IMR-90 (cell line): ENCODE measurements around the gene LAMA5. TPM values are rescaled to one million over a fixed set of nuclear protein-coding genes. Genes with fewer than 3 reads are reported as not detected.

Experiments used
- ATAC-seq: fragments of 200-7000 bp; cut with Tn5 transposase; 2 replicates; pipeline ENCODE4 v1.9.1; 2020; ENCODE audit warnings: low read depth, mild to moderate bottlenecking, moderate library complexity
- BruUV-seq: library from RNA; stranded (reverse); fragments of 400-500 nt; replicated peaks from 2 replicates; lab custom pipeline; 2021; lab: Mats Ljungman, UMichigan
- CTCF ChIA-PET: fragments of 300-600 bp; formaldehyde crosslinking; extraction: SDS; loops from one replicate; lab custom pipeline; 2021; ENCODE audit warnings: antibody characterized with exemption; lab: Yijun Ruan, JAX
- POLR2A ChIA-PET: fragments of 300-600 bp; sonication (Branson Sonifier 250); formaldehyde crosslinking; loops from one replicate; lab custom pipeline; 2022; ENCODE audit warnings: antibody characterized with exemption; ENCODE audit not compliant: unreplicated experiment; lab: Charles Lee
- DNase-seq: peaks from one replicate; pipeline ENCODE4 v3.0.0; 2013
- H2AFZ ChIP-seq: replicated peaks from 2 replicates; pipeline ENCODE3; 2013; ENCODE audit warnings: low read length, mild to moderate bottlenecking; ENCODE audit not compliant: poor library complexity
- H2AK5ac ChIP-seq: 2 replicates; pipeline ENCODE4 v1.6.1; 2013; ENCODE audit warnings: low read depth, low read length, inconsistent platforms
- H2AK9ac ChIP-seq: replicated peaks from 2 replicates; pipeline ENCODE3; 2013; ENCODE audit warnings: mild to moderate bottlenecking, low read depth, low read length, moderate library complexity; ENCODE audit not compliant: poor library complexity
- H2BK120ac ChIP-seq: 2 replicates; pipeline ENCODE4 v1.6.1; 2013; ENCODE audit warnings: low read depth, low read length, inconsistent platforms
- H2BK15ac ChIP-seq: 3 replicates; pipeline ENCODE4 v1.6.1; 2013; ENCODE audit warnings: low read depth, low read length, inconsistent platforms
- H2BK20ac ChIP-seq: 2 replicates; pipeline ENCODE4 v1.6.1; 2013; ENCODE audit warnings: low read depth, mild to moderate bottlenecking, inconsistent platforms, low read length, moderate library complexity
- H2BK5ac ChIP-seq: 2 replicates; pipeline ENCODE4 v1.6.1; 2013; ENCODE audit warnings: mild to moderate bottlenecking, low read depth, low read length, inconsistent platforms; ENCODE audit not compliant: poor library complexity, severe bottlenecking
- H3K14ac ChIP-seq: replicated peaks from 2 replicates; pipeline ENCODE4 v1.6.1; 2013; ENCODE audit warnings: low read depth, low read length, inconsistent platforms
- H3K18ac ChIP-seq: 2 replicates; pipeline ENCODE4 v1.6.1; 2013; ENCODE audit warnings: low read depth, low read length, control low read depth
- H3K23ac ChIP-seq: 2 replicates; pipeline ENCODE4 v1.6.1; 2013; ENCODE audit warnings: low read depth, low read length, inconsistent platforms
- H3K27ac ChIP-seq: 2 replicates; pipeline ENCODE4 v1.5.1; 2013; ENCODE audit warnings: mild to moderate bottlenecking, control low read depth, low read length; ENCODE audit not compliant: insufficient read depth
- H3K27me3 ChIP-seq: 2 replicates; pipeline ENCODE4 v1.6.1; 2013; ENCODE audit warnings: low read length; ENCODE audit not compliant: control insufficient read depth, insufficient read depth
- H3K36me3 ChIP-seq: 2 replicates; pipeline ENCODE4 v1.6.1; 2013; ENCODE audit warnings: low read length, mixed read lengths; ENCODE audit not compliant: control insufficient read depth, insufficient read depth
- H3K4ac ChIP-seq: 2 replicates; pipeline ENCODE4 v1.6.1; 2013; ENCODE audit warnings: low read depth, low read length, inconsistent platforms
- H3K4me1 ChIP-seq: 2 replicates; pipeline ENCODE4 v1.6.1; 2013; ENCODE audit warnings: low read length, mixed read lengths; ENCODE audit not compliant: control insufficient read depth, insufficient read depth
- H3K4me2 ChIP-seq: 2 replicates; pipeline ENCODE4 v1.6.1; 2013; ENCODE audit warnings: low read depth, mild to moderate bottlenecking, control low read depth, low read length, moderate library complexity
- H3K4me3 ChIP-seq: 2 replicates; pipeline ENCODE4 v1.5.1; 2013; ENCODE audit warnings: low read depth, mild to moderate bottlenecking, control low read depth, low read length, moderate library complexity; ENCODE audit not compliant: insufficient read depth
- H3K56ac ChIP-seq: 2 replicates; pipeline ENCODE4 v1.6.1; 2013; ENCODE audit warnings: low read length, inconsistent platforms; ENCODE audit not compliant: insufficient read depth; ENCODE audit errors: extremely low read depth
- H3K79me1 ChIP-seq, 2 experiments: 2 replicates each; pipeline ENCODE4 v1.6.1; 2013; ENCODE audit warnings: low read length in 2 of 2, inconsistent platforms in 1 of 2, low read depth in 1 of 2
- H3K9ac ChIP-seq: 2 replicates; pipeline ENCODE4 v1.6.1; 2013; ENCODE audit warnings: low read depth, low read length, control low read depth
- H3K9me1 ChIP-seq: 2 replicates; pipeline ENCODE4 v1.6.1; 2013; ENCODE audit warnings: low read length, inconsistent platforms; ENCODE audit not compliant: insufficient read depth
- H3K9me3 ChIP-seq: 2 replicates; pipeline ENCODE4 v1.6.1; 2013; ENCODE audit warnings: low read length; ENCODE audit not compliant: control insufficient read depth, insufficient read depth
- H4K20me1 ChIP-seq: 2 replicates; pipeline ENCODE4 v1.6.1; 2013; ENCODE audit warnings: low read length, inconsistent platforms; ENCODE audit not compliant: insufficient read depth
- H4K5ac ChIP-seq: 2 replicates; pipeline ENCODE4 v1.6.1; 2013; ENCODE audit warnings: mild to moderate bottlenecking, low read depth, low read length, control low read depth
- H4K8ac ChIP-seq, 2 experiments: 2 replicates each; pipeline ENCODE4 v1.6.1; 2013; ENCODE audit warnings: low read depth in 2 of 2, low read length in 2 of 2, control low read depth in 1 of 2, inconsistent platforms in 1 of 2
- H4K91ac ChIP-seq: 2 replicates; pipeline ENCODE4 v1.6.1; 2013; ENCODE audit warnings: low read depth, low read length, inconsistent platforms; ENCODE audit not compliant: insufficient read depth
- CTCF ChIP-seq: conservative IDR thresholded peaks from 2 replicates; pipeline ENCODE4 v1.5.1; 2012; ENCODE audit warnings: mild to moderate bottlenecking, low read depth, low read length, improper control_type of control experiment
- ELK1 ChIP-seq: fragments of 150-350 bp; IDR thresholded peaks from 2 replicates; pipeline ENCODE4 v1.6.1; 2016; ENCODE audit warnings: low read depth, mild to moderate bottlenecking, low read length, moderate library complexity, borderline replicate concordance
- MXI1 ChIP-seq: IDR thresholded peaks from 2 replicates; pipeline ENCODE4 v1.6.1; 2012; ENCODE audit warnings: low read depth, mild to moderate bottlenecking, low read length, moderate library complexity, borderline replicate concordance
- NFE2L2 ChIP-seq: fragments of 150-350 bp; IDR thresholded peaks from 2 replicates; pipeline ENCODE4 v1.6.1; 2016; ENCODE audit warnings: low read depth, mild to moderate bottlenecking, low read length
- POLR2A ChIP-seq: IDR thresholded peaks from 2 replicates; pipeline ENCODE4 v1.6.1; 2012; ENCODE audit warnings: mild to moderate bottlenecking, low read depth, low read length
- SMC3 ChIP-seq: fragments of 150-350 bp; IDR thresholded peaks from 2 replicates; pipeline ENCODE4 v1.6.1; 2016; ENCODE audit warnings: low read depth, mild to moderate bottlenecking, antibody characterized with exemption, low read length, moderate library complexity
- WGBS, 2 experiments: methylation state at CpG; one replicate each; pipeline versions ENCODE4 v1.1.5 to v1.1.7; 2013; ENCODE audit warnings: missing lambda C conversion rate in 2 of 2; ENCODE audit not compliant: insufficient read length in 1 of 2; ENCODE audit errors: extremely low coverage in 2 of 2; 5-methylcytosine and 5-hydroxymethylcytosine counted together
- dilution Hi-C: fragments of 300-500 bp; cut with HindIII; formaldehyde crosslinking; loops from one replicate; pipeline ENCODE4 v1.14.3; 2018; ENCODE audit warnings: low sequenced_read_pairs; ENCODE audit not compliant: unreplicated experiment
- in situ Hi-C: fragments of 300-500 bp; cut with MboI; formaldehyde crosslinking; loops from 3 replicates; pipeline ENCODE4 v1.14.3; 2019; ENCODE audit warnings: low sequenced_read_pairs, inconsistent platforms, mixed read lengths
- intact Hi-C: fragments of 100-400 bp; cut with micrococcal nuclease; formaldehyde crosslinking; loops from 2 replicates; pipeline ENCODE4 v1.10.0; 2022
- polyA plus RNA-seq, 3 experiments: library from polyadenylated mRNA; depleted of rRNA; stranded (reverse); fragments of >200 nt; gene quantifications; 2 replicates each; pipeline ENCODE4 v1.2.3, GENCODE V29; 2012; ENCODE audit warnings: low replicate concordance in 1 of 3
- total RNA-seq: library from RNA; depleted of rRNA; stranded (reverse); fragments of >200 nt; gene quantifications from 2 replicates; pipeline ENCODE4 v1.2.3, GENCODE V29; 2012

Gene LAMA5
- total and polyA plus RNA-seq, 2 of the 4 experiments (the other 2 are of a cell fraction): 0.90 to 7.3 TPM

GRCh38 chr20:62362991-62363919, 3.9 kb downstream of the LAMA5 start:
- H2AK9ac ChIP-seq: no peak overlapping the region
- no peak overlapping the region for H3K14ac ChIP-seq
- no peak overlapping the region for H2AK5ac ChIP-seq
- ChIA-PET POLR2A (interaction anchor here (0.6 kb wide), 1 partner anchor 23 kb away, joined by 6 read pairs; the partner anchor contains the start of gene RPS21), CTCF (interaction anchor here (2.0 kb wide), 1 partner anchor 11 kb away, joined by 6 read pairs; no protein-coding TSS in a partner anchor)
- H4K5ac ChIP-seq: no peak overlapping the region
- H3K4me2 ChIP-seq: no peak overlapping the region
- intact Hi-C loops (no loop called here), in situ Hi-C loops (no loop called here), dilution Hi-C loops (no loop called here)
- no TSS peak for BruUV-seq
- WGBS, 2 experiments: 65% methylated on average over 15 of the region's 20 CpGs; no CpG with 5 or more reads in 1 of the 2 experiments
- no peak overlapping the region for H2BK20ac ChIP-seq
- peaks cover 11% of the 10 kb centered on the region for H3K4me1 ChIP-seq
- no peak overlapping the region for H3K4ac ChIP-seq
- no peaks in the 10 kb centered on the region for H3K9me3 ChIP-seq
- H3K23ac ChIP-seq: no peak overlapping the region
- no peak overlapping the region for H3K4me3 ChIP-seq
- TF ChIP-seq MXI1 (no peak), NFE2L2 (no peak), POLR2A (no peak), ELK1 (no peak), SMC3 (no peak), CTCF (no peak)
- H3K56ac ChIP-seq: no peak overlapping the region
- no peak overlapping the region for H4K8ac ChIP-seq
- H2BK5ac ChIP-seq: no peak overlapping the region
- no peak for DNase-seq
- no peaks in the 10 kb centered on the region for H3K79me1 ChIP-seq
- no peak overlapping the region for H4K91ac ChIP-seq
- H4K20me1 ChIP-seq: peaks cover 18% of the 10 kb centered on the region; the same call in 1 of the 2 replicates
- no peak overlapping the region for H3K9ac ChIP-seq
- H3K27ac ChIP-seq: no peak overlapping the region
- H3K9me1 ChIP-seq: no peaks in the 10 kb centered on the region
- H3K27me3 ChIP-seq: no peaks in the 10 kb centered on the region
- no peak overlapping the region for H2BK120ac ChIP-seq
- H2BK15ac ChIP-seq: no peak overlapping the region
- ATAC-seq: no peak
- H3K18ac ChIP-seq: no peak overlapping the region
- peaks cover 4% of the 10 kb centered on the region; the same call in 1 of the 2 replicates for H3K36me3 ChIP-seq
- H2AFZ ChIP-seq: no peak overlapping the region
